HG03139 (cell line): ENCODE measurements around the gene ABCF2.

Source experiments
- ATAC-seq: cut with Tn5 transposase; IDR thresholded peaks from one replicate; pipeline ENCODE4 v1.9.1; 2021; ENCODE audit not compliant: unreplicated experiment

Gene ABCF2

GRCh38 chr7:151226560-151226874 lies 488 bp downstream of the ABCF2 start:
- ATAC-seq = no peak

GRCh38 chr7:151225948-151226510 lies 976 bp downstream of the ABCF2 start:
- ATAC-seq = no peak

- ATAC-seq = no peak
Measured at GRCh38 chr7:151223728-151224127, 3.3 kb downstream of the ABCF2 start.

- no peak for ATAC-seq
Measured at GRCh38 chr7:151218170-151218569, 8.8 kb downstream of the ABCF2 start.

GRCh38 chr7:151215396-151215795 lies 11.6 kb downstream of the ABCF2 start:
- ATAC-seq = no peak

- ATAC-seq = no peak
Measured at GRCh38 chr7:151213826-151214225, 13.2 kb downstream of the ABCF2 start.

GRCh38 chr7:151212626-151213025 lies 14.4 kb downstream of the ABCF2 start:
- no peak for ATAC-seq

GRCh38 chr7:151211155-151211772 lies 15.7 kb downstream of the ABCF2 start:
- ATAC-seq = no peak

- ATAC-seq = no peak
Measured at GRCh38 chr7:151210087-151210854, 16.7 kb downstream of the ABCF2 start, which contains the start of gene H2BK1. H2BK1 (minus strand) TSS chr7:151210488; CDS start chr7:151210318, 170 bp downstream.

- no peak for ATAC-seq
Measured at GRCh38 chr7:151209588-151209987, 17.4 kb downstream of the ABCF2 start.

- no peak for ATAC-seq
Measured at GRCh38 chr7:151208253-151208862, 18.6 kb downstream of the ABCF2 start.

- no peak for ATAC-seq
Measured at GRCh38 chr7:151207804-151208203, 19.2 kb downstream of the ABCF2 start.

- ATAC-seq = no peak
Measured at GRCh38 chr7:151207315-151207714, 19.7 kb downstream of the ABCF2 start.

- no peak for ATAC-seq
Measured at GRCh38 chr7:151206914-151207313, 20.1 kb downstream of the ABCF2 start.

GRCh38 chr7:151205730-151206129 lies 21.3 kb downstream of the ABCF2 start:
- ATAC-seq = no peak

- ATAC-seq = no peak
Measured at GRCh38 chr7:151204383-151205032, 22.5 kb downstream of the ABCF2 start.

GRCh38 chr7:151202836-151203235 lies 24.2 kb downstream of the ABCF2 start:
- no peak for ATAC-seq

GRCh38 chr7:151201751-151202150 lies 25.3 kb downstream of the ABCF2 start:
- ATAC-seq = no peak

GRCh38 chr7:151201344-151201743 lies 25.7 kb downstream of the ABCF2 start:
- no peak for ATAC-seq

- ATAC-seq = no peak
Measured at GRCh38 chr7:151198945-151199848, 27.8 kb downstream of the ABCF2 start.
